Embryonic facial prominence (tissue), 1 donor: ENCODE measurements around the gene PNLDC1.
A peak's percentile ranks its signal among the peaks of the same experiment; 100 is the strongest.
"Not testable (repeated sequence)": the region's sequence is repeated elsewhere in the genome, so short reads cannot be mapped to it uniquely, and the experiment has no call there.

Source experiments
- DNase-seq: peaks from one replicate; pipeline ENCODE4 v3.0.0-alpha.2; 2016; ENCODE audit errors: extremely low spot score

Gene PNLDC1

DNA sequence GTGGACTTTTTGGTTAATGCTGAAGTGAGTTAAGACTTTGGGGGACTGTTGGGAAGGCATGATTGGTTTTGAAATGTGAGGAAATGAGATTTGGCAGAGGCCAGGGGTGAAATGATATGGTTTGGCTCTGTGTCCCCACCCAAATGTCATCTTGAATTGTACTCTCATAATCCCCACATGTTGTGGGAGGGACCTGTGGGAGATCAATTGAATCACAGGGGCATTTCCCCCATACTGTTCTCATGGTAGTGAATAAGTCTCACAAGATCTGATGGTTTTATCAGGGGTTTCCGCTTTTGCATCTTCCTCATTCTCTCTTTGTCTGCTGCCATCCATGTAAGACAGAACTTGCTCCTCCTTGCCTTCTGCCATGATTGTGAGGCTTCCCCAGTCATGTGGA, 49.8 kb downstream of the PNLDC1 start:
- not testable (repeated sequence) for DNase-seq

DNA sequence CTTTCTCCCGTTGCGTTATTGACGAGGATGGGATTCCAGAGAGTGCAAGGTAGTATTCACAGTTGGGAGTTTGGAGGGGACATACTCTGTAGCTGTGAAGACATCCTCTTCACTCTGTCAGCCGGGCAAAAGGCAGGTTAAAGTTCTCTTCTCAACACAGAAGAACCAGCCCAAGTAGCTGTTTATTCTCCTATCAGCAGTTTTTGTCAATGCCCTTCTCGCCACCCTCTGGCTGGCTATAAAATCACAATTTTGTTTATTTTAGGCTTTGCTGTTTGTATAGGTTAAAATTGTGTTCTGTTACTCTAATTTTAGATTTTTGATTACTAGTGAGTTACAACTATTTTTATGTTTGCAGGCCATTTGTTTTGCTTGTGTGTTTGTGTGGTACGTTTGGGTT, 52.8 kb downstream of the PNLDC1 start:
- no peak for DNase-seq

DNA sequence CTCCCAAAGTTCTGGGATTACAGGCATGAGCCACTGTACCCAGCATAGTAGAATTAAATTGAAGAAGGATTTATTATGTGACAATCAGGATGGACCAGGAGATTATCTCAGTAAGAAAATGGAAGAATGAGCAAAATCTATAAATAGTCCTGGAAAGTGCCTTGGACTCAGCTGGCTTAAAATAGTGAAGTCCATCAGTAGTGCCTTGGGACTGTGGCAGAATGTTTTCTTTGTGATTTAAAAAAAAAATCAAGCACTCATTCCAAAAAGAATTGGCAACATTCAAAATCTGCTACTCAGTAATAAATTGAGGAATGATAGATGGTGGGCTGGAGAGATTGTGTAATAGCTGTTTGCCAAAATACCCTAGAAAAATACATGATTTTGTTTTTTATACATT, 53.7 kb downstream of the PNLDC1 start:
- no peak for DNase-seq

DNA sequence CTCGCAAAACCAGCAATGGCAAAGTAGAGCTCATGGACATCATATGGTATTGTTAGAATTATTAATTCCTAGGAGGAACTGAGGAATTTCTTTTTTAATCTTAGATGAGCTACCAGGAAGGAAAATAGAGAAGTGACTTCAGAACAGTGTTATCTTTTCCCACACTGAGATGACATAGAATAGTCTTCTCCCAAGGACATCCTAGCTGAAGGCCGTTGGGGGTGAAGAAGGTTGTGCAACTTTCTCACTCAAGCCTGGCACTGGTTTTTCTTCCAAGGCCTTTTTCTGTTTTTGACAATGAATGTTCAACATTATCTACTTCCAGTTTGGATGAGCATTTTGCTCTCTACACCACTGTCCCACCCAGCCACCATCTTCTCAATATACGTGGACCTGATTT, 54.9 kb downstream of the PNLDC1 start:
- no peak for DNase-seq

DNA sequence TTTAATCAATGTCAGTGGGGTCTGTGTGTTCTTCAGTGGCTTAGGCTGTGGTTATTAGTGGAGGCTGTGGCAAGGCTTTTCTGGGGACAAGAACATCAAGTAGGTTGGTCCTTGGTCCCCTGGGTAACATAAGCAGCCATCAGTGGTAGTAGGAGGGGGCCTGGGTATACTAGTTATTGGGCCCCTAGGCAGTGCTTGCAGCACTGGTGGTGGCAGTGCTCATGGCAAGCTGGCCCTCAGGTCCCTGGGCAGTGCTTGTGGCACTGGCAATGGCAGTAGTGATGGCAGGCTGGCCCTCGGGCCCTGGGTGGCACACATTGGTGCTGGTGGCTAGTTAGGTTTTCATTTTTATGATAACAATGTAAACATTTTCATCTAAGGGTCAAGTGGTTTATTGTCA, 58.2 kb downstream of the PNLDC1 start:
- no peak for DNase-seq

DNA sequence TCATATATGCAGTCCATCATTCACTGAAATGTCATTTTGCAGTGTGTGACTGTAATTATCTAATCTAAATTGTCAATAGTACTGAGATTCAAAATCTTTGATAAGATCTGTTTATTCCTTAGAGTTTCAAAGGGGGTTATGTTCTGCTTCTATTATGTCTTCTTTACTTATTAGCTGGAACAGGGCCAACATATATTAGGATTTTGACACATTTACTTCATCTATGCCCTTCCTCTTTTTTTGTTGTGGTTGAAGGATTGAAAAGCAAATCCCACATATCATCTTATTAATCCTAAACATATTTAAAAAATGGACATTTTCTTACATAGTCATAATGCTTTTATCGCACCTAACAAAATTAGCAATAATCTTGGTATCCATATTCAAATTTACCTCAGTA, 60.4 kb downstream of the PNLDC1 start:
- no peak for DNase-seq

DNA sequence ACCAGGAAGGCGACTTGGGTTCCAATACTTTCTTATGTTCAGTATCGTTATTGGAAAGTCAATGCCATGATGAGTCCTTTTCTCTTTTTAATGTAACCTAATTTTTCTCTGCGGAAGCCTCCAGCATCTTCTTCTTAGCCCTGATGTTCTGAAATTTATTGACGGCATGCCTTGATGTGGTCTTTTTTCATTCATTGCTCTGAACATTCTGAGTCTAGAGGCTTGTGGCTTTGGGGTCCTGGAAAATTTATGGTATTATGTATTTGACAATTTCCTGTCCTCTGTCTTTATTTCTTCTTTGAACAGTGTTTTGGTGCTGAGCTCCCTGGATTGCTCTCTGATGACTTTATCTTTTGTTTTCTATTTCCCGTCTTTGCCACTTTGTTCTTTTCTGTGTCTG, 62.0 kb downstream of the PNLDC1 start:
- no peak for DNase-seq

DNA sequence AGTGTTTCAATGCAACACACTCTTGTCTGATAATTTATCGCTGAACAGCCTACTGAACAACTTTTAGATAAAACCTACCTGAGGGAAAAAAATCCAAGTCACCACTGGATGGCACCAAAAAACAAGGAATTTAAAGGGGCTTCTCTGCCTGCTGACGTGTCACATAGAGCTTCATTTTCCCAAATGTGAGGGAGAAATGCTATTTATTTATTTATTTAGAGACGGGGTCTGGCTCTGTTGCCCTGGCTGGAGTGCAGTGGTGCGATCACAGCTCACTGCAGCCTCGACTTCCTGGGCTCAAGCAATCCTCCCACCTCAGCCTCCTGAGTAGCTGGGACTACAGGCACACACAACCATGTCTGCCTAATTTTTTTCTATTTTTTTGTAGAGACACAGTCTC, 63.3 kb downstream of the PNLDC1 start:
- peak; percentile 69 for DNase-seq

DNA sequence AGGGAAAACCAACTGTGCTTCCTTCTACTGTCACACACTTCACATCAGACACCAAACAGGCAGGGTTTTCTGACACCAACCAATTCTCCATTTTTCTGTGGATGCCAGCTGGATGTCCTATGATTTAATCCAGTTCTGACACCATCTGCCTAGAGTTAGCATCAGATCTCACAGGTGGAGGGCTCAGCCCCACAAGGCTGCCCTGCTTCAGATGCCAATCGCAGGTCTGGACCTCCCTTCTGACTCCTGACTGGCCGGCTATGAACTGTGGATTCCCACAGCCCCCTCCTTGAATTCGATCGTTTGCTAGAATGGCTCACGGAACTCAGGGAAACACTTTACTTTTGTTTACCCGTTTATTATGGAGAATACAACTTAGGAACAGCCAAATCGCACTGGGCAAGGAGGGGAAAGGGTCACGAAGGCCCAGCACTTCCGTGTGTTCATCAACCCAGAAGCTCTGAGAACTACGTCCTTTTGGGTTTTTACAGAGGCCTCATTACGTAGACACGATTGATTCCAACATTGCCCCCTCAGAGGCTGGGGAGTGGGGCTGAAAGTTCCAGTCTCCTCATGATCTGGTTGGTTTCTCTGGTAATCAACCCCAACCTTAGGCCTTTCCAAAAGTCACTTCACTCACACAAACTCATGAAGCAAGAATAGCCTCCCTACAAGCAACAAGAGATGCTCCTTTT, 65.3 kb downstream of the PNLDC1 start:
- no peak for DNase-seq

DNA sequence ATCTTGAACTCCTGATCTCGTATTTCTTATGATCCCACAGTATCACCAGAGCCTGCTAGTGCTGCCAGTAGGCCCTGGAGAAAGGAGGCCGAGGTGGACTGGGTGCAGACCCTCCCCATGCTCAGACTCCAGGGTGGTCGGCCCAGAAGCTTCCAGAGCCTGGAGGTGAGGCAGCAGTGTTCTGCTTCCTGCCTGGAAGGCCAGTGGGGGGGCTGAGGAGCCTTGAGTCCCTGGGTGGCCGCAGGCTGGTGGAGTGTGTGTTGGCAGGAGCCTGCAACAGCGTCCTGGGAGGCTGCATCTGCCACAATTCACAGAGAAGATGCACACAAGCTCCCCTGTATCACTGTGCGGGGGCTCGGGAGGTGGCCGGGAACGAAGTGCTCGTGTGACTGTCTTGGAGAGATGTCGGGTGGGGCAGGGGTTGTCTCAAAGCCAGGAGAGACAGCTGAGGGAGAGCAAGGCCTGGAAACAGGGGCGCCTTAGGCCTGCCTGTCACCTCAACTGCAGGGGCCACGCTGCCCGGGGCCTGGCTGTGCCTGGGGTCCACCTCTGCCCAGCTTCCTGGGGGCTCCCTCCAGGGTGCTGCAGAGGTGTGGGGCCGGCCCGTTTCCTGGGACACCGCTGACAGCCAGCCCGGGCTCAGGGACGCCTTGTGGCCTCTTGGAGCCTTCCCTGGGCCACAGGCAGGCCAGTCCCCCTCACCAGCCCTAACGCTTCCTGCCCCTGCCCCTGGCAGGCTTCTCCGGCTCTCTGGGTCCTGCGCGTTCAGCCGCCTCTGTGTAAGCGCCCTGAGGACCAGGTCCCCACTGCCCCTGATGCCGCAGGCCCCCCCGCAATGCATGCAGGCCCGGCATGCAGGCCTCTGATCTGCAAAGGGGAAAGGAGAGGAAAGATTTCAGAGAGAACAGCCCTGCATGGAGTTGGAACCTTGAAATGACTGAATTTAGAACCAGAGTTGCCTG, 66.5 kb downstream of the PNLDC1 start:
- no peak for DNase-seq
